Fibroblast of gingiva (primary cell): Measurements from ENCODE around the gene KCTD15.
"Not testable (repeated sequence)": the region's sequence is repeated elsewhere in the genome, so short reads cannot be mapped to it uniquely, and the experiment has no call there.

Source experiments
- DNase-seq: peaks from one replicate; pipeline ENCODE4 v3.0.0-alpha.2; 2011; ENCODE audit warnings: low read depth

The KCTD15 gene

DNA sequence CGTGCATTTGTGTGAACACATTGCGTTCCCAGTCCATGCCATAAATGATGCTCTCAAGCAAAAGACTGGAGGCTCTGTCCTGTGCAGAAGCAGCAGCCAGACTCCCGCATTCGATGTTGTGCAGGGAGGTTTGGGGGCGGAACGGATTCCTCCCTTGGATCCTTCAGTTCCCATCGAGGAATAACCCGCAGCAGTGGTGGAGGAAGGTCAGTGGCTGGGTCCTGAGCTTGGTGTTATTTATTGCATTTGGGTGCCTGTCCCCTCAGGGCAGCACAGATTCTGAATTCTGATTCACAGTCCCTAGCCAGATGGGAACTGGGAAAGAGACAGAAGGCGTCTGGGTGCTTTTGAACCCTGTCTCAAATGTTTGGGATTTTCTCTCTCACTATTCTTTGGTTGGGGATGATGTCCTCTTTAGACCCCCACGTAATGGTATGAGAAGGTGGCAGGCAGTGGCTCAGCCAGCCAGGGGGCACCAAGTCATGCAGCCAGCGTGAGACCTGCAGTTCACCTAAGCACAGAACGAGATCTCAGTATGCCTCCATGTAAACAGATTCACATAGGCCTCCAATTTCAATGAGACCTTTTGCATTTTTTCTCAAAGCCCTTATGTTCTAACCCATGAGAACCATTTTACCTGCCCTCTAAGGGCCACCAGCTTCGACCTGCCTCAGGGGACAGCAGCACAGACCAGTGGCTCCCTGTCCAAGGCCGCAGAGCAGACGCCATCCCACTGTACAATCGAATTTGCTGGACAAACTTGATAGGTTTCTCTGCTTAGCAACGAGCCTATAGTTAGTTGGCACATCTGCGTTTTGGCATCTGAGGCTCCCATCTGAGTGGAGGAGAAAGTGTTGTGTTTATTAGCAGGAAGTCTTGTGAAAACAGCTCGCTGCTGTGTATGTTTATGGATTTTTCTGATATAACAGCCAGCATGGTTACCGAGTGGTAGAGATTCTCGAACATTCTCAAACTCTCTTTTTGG is 17.8 kb downstream of the KCTD15 start:
- DNase-seq = no peak

DNA sequence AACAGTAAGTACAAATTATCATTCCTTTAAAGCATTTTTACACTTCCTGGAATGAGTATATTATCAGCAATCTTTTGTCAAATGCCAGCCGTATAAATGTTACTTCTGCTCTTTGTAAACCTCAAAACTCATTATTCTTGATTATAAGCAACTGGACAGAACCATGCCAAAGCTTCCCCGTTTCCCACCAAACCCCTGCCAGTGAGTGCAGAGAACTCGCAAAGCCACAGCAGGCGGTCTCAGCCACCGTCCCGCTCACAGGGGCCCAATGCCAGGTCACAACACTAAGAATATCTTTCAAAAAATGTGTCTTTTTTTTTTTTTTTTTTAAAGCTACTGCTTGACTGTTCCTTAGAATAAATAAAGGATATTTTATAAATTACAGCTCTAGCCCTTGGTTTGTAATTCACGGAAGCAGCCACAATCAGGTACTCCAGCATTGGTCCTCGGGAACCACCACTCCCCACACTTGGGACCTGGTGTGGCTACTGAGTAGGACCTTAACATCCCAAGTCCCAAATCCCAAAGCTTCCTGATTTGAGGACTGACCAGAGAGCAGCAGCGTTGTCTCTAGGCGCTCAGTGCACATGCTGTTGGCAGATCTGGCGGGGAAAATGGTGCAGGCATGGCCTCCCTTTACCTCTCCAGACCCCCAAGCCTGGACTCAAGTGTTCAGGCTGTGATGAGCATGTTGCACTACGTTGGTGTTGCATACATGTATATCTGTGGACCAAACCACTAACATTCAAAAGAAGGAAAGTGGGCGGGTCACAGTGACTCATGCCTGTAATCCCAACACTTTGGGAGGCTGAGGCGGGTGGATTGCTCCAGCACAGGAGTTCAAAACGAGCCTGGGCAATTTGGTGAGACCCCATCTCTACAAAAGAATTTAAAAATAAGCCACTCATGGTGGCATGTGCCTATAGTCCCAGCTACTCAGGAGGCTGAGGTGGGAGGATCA is 19.0 kb downstream of the KCTD15 start:
- no peak for DNase-seq

DNA sequence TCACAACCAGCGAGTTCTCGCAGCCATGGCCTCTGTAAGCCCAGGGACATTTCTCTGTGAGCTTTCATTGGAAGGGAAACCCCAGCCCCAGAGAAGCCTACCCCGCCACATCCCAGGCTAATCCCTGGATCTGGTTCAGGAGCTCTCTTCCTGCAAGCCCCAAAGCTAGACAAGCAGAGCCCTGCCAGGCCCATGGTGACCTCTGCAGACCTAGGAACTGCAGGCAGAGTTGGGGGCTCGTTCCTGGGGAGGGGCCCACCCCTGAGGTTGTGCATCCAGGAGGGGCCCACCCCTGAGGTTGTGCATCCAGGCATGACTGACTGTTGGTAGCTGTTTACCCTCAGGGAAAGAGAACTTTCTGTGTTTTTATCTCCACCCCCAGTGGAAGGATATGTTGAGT is 21.7 kb downstream of the KCTD15 start:
- no peak for DNase-seq

DNA sequence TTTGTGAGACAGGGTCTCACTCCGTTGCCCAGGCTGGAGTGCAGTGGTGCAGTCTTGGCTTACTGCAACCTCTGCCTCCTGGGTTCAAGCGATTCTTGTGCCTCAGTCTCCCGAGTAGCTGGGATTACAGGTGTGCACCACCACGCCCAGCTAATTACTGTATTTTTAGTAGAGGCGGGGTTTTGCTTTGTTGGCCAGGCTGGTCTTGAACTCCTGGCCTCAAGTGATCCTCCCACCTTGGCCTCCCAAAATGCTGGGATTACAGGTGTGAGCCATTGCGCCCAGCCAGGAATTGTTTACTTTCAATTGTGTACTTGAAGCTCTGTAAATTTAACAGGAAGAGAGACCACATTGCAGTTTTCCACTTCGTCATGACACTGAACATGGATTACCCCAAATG is 22.4 kb downstream of the KCTD15 start:
- DNase-seq = not testable (repeated sequence)

DNA sequence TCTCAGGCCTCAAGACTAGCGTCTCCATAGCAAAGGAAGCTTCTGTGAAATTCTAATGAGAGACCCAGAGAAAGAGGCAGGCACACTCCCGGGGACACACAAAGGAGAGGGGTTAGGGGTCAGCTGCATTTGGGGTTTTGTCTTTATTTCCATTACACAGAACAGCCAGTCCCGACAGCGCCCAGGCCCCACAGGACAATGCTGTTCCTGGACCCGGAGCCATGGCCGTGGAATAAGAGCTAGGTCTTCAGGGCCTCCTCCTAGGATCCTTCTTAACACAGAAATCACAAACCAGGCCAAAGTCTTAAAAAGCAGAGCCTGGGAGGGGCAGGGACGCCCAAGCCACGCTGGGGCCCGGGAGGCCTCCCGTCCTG is 22.8 kb downstream of the KCTD15 start:
- no peak for DNase-seq

DNA sequence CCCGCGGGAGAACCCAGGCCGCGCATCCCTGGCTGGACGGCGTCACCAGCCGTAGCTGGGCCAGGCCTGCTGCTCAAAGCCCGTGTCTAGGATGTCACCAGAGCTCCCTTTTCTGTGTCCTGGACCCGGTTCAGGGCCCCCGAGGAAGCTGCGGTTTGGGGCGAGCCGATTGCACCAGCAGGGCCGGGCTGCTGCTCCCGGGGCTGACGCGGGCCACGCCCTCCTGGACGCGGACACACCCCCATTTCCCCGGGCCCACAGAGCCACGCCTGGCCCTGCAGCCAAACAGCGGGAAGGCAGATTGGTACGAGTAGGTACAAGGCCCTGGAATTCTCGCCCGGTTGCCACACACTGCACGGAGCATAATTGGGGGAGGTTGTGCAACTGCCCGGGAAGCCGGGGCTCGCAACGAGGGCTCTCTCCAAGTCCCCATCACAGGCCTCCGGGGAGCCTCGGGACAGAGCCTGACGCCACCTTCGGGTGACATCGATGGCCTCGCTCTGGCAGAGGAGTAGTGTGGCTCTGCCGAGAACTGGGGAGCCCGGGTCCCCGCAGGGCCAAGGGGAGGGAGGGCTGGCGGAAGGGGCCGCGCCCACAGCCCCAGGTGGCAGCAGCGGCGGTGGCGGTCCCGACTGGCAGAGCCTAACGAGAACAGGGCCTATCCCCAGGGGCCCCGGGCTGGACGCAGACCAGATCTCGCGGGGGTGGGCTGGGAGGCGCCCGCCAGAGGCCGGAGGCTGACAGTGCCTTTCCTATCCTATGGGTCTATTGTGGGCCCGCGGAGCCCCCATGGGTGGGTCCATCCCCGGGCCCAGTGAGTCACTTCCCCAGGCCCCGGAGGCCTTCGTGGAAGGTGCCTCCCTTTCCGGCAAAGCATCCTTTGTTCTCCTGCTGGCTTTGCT is 23.5 kb downstream of the KCTD15 start:
- DNase-seq = peak; percentile 89

DNA sequence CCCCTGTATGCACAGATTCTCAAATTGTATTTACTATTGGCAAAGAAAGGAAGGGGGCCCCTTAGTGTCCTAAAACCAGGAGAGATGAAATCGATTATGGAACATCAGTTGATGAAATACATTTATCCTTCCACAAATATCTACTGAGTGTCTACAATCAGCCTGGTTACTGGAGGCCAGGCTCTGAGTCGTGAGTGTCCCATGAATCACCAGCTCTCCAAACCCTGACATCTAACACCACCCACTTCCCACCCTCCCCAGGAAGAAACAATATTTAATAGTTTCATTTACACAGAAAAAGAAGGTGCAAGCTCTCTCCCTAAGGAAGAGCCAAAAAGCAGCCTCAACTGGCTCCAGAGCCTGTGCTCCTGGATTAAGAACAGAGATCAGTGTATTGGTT is 25.2 kb downstream of the KCTD15 start:
- no peak for DNase-seq

DNA sequence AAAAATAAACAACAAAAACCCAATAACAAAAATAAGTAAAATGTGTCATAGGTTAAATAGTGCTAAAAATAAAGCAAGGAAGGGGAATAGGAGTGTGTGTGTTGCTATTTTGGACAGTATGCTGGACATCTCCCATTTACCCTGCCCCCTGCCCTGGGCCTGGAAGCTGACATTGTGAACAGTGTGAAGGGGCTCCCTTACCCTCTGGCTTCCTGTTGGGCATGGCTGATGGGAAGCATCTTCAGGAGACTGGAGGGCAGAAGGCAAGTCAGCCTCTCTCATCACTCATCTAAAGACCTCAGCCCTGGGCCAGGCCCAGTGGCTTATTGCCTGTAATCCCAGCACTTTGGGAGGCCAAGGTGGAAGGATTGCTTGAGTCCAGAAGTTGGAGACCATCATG is 26.7 kb downstream of the KCTD15 start:
- DNase-seq = no peak

DNA sequence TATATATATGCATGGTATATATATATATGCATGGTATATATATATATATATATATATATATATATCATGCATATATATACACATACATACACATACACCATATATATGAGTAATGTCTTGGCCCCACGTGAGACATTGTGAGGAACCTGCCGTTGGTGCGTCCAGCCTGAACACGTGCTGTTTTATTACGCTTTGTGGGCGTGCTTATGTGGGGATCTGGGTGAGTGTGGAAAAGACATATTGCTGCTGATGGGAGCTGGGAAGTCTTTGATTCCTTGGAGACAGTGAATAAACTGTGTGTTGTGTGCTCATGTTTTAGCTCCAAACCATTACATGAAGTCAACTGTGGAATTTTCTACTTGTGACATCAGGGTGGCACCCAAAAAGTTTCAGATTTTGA is 28.9 kb downstream of the KCTD15 start:
- DNase-seq = no peak

DNA sequence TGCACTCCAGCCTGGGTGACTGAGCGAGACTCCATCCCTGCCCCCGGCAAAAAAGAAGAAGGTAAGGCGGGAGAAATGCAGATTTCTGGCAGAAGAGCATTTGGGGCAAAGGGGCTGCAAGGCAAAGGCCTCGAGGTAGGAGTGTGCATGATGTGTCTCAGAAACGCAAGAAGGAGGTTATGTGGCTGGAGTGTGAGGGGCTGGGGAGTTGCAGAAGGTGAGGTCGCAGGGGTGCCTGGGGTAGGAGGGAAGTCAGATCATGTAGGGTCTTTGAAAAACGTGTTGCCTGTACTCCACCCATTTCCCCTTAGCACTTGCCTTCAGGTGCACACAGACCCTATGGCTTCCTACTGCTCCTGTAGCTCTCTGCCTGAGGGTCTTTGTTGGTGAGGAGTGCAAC is 29.9 kb downstream of the KCTD15 start:
- no peak for DNase-seq

DNA sequence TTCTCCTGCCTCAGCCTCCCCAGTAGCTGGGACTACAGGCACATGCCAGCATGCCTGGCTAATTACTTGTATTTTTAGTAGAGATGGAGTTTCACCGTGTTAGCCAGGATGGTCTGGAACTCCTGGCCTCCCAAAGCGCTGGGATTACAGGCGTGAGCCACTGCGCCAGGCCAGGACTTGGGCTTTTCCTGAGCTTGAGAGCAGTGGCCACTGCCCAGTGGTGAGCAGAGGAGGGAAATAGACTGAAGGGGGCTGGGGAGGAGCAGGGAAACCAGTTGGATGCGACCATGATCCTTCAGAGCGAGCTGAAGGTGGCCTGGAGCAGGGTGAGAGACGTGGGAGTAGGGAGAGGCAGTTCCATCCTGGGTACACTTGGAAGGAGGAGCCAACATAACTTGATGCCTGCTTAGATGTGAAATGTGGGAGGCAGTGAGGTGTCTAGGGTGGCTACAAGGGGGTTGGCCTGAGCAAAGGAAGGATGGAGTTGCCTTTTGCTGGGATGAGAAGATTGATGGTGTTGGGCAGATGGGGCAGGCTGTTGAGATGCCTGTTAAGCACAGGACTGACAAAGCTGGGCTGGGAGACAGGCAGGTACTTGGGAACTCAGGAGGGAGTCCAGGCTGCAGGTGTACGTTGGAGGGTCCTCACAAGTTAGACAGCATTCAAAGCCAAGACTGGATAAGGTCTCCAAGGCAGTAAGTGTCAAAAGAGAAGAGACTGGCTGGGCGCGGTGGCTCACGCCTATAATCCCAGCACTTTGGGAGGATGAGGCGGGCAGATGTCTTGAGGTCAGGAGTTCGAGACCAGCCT is 31.8 kb downstream of the KCTD15 start:
- DNase-seq = no peak

DNA sequence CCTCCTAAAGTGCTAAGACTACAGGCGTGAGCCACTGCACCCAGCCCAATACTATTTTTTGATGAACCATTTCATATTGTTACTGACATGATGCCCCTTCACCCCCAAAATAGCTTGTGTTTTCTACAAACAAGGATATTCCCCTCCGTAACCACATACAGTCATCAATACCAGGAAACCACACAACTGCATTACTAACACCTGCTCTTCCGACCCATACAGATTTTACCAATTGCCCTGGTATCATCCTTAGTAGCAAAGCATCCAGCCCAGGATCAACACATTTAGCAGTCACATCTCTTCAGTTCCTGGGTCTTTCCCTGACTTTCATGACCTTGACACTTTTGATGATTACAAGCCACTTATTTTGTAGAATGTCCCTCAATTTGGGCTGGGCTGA is 33.6 kb downstream of the KCTD15 start:
- no peak for DNase-seq

DNA sequence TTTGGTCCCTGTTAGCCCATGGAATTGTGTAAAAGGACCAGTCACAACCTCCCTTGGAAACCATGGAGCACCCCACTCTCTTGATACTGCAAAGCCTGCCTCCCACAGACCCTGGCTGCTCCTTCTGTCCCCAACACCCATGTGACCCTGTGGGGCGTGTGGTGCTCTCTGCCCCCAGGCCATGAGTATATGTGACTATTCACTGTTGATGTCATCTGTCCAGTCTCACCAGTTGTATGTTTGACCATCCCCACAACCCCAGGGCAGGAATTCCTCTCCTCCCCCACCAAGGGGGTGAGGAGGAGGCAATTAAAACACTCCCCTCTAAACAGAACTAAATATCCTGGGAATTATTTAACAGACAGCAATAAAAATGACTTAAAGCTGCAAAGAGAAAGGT is 35.2 kb downstream of the KCTD15 start:
- no peak for DNase-seq

DNA sequence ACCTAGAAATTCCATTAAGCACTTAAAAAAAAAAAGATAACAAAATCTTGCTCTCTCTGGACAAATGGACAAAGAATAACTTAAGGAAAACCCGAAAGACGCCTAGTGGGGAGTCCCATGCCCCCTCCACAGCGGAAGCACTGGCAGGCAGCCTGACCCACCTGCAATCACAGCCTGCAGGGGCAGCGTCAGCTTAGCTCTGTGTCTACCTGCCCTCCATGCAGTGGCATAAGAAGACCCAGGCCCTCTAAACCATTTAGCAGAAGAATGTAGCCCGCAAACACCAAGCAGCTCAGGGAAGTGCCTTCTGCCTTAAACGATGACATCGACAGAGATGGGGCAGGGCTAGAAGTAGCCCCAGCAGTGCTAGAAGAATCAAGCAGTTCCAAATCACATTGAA is 36.0 kb downstream of the KCTD15 start:
- DNase-seq = no peak

DNA sequence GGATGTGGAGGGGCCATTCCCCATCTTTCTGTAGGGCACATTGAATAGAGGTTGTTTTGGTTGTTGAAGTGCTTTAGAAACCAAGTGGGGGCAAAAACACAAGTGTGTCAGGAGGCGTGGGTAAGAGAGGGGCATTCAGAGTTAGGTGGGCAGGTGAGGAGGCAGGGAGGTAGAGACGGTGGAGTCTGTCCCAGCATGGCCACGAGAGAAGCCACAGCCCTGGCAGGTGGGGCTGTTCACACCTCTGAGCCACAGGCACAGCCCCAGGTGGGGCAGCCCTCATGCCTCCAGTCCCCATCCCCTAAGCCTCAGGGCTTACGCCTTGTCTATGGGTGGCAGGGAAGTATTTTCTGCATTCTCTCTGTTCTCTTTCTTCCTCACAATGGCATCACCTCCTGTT is 43.7 kb downstream of the KCTD15 start:
- no peak for DNase-seq

DNA sequence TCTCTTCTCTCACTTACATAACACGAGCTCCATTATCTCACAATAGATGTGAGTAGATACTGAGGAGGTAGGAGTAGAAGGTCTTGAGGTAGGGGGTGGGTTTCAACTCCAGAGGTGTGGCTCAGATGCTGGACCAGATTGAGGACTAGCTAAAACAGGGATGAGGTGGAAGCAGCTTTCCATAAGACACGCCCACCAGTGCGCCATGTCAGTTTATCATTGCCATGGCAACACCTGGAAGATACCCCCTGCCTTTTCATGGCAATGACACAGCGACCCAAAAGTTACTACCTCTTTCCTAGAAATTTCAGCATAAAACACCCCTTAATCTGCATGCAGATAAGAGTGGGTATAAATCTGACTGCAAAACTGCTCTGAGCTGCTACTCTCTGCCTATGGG is 44.1 kb downstream of the KCTD15 start:
- DNase-seq = no peak

DNA sequence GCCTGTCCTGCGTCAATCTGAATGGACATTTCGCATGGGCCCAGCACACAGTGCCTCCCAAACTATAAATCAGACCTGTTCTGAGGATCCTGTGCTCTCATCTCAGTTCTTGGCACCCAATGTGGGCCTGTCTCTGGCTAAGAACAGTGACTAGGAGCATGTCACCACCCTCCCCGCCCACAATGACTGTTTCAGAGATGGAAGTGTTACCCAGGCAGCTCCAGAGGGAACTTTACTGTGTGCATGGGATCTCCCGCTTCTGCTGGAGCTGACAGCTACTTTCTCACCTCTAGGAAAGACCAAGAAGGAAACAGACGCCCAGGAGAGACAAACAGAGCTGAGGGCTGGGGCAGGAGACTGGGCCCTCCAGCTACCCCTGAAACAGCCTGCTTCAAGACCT is 45.0 kb downstream of the KCTD15 start:
- no peak for DNase-seq

DNA sequence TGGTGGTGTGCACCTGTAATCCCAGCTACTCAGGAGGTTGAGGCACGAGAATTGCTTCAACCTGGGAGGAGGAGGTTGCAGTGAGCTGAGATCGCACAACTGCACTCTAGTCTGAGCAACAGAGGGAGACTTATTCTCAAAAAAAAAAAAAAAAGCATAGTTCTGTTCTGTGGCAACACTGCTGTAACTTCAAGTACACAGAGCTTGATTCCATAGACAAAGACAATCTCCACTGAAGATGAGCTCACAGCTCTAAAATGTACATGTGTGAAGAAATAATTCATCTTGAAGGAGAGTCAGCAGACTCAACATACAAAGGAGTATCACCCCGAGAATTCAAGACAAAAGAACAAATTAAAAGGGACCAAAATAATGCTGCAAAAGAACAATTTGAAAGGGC is 47.8 kb downstream of the KCTD15 start:
- no peak for DNase-seq

DNA sequence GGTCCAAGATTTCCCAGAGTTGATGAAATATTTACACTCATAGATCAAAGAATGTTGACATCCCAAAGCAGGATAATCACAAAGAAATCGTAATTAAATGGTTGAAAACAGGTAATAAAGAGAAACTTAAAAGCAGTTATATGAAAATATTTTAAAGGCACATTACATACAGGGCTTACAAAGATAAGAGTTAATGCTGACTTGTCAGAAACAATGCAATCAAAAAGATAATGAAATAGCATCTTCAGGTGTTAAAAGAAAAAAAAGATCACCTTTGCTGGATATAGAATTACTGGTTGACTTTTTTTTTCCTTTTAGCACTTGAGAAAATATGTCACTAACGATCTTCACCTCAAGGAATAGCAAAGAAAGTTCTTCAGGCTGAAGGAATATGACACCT is 48.8 kb downstream of the KCTD15 start:
- no peak for DNase-seq

DNA sequence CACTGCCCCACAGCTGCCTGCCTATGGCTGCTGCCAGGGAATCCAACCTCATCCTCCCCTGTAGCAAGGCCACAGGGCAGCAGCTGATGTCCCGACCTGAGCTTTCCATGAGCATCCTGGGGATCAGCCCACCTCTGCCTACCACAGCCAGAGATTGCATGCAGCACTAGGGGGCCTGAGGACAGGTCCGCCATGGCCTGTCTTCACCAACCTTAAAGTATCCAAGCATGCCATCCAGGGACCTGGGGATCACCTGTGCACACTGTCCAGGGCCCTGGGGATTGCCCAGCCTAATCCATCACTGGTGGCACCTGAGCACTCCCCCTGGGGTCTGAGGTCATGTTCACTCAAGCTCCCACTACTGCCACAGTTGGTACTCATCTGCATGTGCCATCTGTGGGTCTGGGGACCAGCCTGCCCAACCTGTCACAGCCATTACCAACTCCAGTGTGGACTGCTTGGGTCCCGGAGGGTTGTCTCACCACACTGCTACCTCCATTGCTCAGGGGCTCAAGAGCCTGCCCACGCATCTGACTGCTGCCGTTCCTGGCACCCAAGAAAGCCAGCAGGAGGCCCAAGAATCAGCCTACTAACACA is 53.0 kb downstream of the KCTD15 start:
- no peak for DNase-seq

DNA sequence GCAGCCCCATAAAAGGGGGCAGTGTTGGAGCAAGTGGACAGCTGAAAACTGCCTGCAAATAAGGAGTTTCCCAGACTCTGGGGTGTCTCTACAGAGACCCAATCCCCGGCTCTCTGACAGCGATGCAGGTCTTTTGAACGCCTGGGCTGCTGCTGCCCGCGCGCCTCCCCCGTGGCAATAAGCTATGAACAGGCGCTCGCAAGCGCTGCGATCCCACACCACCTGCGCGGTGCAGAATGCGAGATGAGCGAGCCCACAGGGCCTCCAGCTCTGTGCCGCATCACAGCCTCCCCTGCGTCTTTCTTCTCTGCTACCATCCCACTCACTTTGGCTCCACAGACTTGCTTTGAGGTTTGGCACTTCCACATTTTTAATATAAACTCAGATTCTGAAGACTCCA is 62.3 kb downstream of the KCTD15 start:
- no peak for DNase-seq
